ENCODE data around the gene LIPC.

The LIPC gene

GRCh38 chr15:58405865-58406264 lies 25.9 kb upstream of the LIPC start:
- DNase-seq, result no peak

DNA sequence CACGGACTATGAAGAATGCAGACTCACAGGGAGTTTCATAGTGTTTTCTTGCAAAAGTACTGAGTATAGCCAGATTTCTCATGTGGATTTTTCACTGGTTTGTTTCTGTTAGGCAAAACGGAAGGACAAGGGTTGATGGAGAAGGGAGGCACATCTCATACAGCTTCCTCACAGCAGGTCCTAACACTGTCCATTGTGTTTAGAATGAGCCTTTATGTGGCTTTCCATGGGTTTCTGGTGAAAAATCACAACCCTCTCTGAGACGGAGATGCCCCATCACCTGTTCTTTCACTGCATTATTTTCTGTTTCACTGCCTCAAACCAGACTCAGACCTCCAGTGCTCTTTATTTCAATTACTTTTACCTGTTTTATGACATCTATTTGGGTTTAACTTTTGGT lies 25.0 kb upstream of the LIPC start:
- DNase-seq, result no peak

GRCh38 chr15:58407236-58407775 lies 24.5 kb upstream of the LIPC start:
- DNase-seq, result peak in 43 of 56 donors; percentile 3 to 83 (median 56)

- no peak for DNase-seq
These were observed 24.0 kb upstream of the LIPC start for GRCh38 chr15:58407778-58408177.

DNA sequence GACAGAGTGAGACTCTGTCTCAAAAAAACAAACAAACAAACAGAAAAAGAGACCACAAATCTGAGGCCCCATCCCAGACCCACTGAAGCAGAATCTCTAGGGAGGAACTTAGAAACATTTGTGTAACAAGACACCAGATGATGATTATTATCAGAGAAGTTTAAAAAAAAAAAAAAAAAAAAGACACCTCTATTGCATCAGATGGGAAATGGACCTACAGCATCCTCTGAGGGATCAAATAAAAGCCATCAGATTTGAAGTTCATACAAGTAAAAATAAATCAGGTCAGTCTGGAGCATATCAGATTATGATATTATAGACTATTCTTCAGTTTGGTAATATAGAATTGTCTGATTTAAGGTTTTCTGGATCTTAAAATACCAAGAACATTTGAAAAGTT lies 21.9 kb upstream of the LIPC start:
- no peak for DNase-seq

DNA sequence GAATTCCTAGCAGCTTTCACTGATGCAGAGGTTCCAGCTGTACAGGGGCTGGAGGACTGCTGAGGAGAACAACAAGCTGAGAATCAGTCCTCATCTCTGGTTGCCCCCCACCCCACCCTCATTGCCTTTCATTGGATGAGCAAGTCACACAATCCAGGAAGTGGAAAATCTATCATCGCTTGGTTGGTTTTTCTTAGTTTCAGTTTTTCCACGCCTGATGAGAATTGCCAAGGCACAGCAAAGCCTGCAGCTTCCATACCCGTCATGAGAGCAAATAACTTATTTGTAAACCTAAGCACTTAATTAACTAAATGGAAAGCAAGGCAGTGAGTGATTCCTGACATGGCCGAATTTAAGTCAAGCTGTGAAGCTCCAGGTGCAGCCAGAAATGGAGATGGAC lies 21.4 kb upstream of the LIPC start:
- peak in 2 of 56 donors; percentile 1 to 9 for DNase-seq

GRCh38 chr15:58413253-58413652 lies 18.5 kb upstream of the LIPC start:
- DNase-seq, result no peak

DNA sequence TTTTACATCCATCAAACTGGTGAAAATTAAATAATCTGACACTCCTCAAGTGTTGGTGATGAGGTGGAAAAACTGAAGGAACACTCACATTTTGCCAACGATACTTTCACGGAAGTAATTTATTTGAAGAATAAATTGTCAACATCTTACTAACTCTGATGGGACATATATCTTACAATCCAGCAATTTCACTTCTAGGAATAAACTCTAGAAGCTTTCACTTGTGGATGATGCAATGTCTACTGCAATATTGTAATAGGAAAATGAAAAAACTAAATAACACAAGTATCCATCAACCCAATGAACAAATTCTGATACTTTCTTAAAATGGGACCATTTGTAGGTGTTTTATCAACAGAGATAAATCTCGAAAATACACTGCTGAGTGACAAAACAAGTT lies 16.2 kb upstream of the LIPC start:
- DNase-seq, result no peak

DNA sequence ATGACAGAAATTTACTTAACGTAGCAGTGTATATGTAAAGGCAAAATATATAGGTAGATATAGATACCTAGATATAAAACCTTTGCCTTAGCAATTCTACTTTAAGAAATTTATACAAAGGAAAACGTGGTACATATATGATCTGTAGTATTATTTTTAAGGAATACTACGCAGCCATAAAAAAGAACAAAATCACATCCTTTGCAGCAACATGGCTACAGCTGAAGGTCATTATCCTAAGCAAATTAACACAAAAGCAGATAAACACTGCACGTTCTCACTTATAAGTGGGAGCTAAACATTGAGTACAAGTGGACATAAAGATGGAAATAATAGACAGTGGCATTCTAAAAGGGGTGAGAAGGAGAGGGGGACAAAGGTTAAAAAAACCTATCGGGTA lies 14.8 kb upstream of the LIPC start:
- DNase-seq, result no peak

DNA sequence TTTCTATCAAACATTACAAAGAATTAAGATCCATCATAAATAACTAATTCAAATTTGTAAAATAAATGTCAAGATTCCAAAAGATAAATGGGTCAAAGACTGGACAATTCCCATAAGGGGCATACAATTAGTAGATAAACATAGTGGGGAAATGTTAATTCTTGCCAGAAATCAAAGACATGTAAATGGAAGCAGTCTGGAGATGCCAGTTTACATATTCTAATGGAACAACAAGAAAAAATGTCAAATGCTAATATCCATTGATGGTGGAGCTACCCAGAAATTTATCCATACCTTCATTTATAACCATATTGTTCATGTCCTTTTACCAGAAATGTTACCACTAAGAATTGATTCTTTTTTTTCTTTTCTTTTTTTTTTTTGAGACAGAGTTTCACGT lies 13.7 kb upstream of the LIPC start:
- DNase-seq, result no peak

DNA sequence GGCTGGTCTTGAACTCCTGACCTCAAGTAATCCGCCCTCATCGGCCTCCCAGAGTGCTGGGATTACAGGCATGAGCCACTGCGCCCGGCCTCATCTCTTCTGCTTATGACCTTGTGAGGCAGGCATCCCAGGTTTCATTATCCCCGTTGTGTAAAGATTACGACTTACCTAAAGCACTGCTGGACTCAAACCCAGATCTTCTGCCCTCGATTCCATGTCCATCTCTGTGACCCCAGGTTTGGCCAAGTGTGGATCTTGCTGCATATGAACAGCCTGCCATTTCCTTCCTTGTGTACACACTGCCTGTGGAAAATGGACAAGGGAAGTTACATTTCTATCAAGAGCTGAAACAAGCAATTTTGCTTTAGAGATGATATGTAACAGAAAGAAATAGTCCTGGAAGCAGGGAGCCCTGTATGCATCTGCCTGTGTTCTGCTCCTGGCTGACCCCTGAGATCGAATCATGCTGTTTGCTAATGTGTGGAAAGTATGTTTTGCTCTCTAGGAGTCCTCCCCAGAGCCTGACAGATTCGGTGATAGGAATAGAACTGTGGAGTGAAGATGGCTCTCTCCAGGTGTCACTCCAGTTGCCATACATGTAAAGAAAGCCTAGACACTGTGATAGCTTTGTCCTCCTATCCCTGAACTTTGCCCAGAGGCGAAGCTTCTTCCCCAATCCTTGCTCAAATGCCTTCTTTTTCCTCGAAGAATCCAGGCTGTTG lies 11.8 kb upstream of the LIPC start:
- no peak for DNase-seq

DNA sequence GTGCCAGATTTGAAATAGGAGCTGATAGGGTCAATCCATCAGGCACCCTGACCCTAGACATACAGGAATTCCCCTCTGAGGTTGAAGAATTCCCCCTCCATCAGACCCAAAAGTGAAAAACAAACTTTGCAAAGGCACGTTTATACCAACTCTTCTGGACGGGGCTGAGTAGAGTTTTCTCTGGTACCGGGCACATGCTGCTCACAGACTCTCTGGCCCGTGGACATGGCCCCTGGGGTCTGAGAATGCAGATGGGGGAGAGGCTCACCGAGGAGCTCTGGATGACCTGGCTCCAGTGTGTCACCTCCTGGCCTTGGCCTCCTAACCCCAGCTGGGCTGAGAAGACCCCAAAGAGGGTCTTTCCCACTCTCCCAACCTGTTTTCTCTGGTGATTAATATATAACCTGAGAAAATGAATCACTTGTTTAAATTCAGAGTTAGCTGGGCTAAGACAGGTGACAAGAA lies 11.2 kb upstream of the LIPC start:
- no peak for DNase-seq

DNA sequence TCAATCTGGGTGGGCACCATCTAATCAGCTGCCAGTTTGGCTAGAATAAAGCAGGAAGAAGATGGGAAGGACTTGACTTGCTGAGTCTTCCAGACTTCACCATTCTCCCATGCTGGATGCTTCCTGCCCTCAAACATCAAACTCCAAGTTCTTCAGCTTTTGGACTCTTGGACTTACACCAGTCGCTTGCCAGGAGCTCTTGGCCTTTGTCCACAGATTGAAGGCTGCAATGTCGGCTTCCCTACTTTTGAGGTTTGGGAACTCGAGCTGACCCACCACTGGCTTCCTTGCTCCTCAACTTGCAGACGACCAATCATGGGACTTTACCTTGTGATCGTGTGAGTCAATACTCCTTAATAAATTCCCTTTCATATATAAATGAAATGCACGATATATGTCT lies 8.6 kb upstream of the LIPC start:
- no peak for DNase-seq

GRCh38 chr15:58423831-58424608 lies 7.8 kb upstream of the LIPC start:
- DNase-seq, result no peak

GRCh38 chr15:58424722-58425121 lies 7.1 kb upstream of the LIPC start:
- DNase-seq, result no peak

DNA sequence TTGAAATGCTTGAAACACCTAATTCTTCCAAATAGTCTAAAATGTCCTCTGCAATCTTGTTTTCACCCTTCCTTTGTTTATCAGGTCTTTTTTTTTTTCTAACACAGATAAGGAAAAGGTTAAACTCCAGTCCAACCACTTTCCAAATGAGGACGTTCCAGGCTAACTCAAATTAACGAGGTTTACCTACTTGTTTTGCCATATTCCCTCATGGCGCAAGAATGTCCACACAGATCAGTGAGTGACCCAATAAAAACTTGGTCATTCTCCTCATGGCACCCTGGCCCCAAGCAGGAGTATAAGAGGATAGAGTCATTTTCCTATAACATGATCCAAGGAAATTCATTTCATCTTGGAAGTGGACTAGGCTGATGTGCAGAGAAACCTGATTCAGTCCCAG lies 6.6 kb upstream of the LIPC start:
- DNase-seq, result no peak

DNA sequence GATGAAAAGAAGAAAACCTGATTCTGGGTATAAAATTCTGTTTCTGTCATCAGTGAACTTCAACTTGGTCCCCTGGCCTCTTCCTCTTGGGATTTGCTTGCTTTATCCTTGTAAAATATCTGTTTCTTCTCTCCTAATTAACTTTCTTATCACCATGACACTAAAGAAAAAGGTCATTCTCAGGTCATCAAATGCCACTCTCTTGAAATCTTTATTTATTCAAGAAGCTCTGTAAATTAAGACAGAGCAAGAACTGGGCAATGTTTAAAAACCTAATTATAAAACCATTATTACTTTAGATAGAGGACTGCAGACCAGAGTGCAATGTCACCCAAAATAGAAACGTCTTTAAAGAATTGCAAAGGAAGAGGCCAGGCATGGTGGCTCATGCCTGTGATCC lies 6.0 kb upstream of the LIPC start:
- no peak for DNase-seq

DNA sequence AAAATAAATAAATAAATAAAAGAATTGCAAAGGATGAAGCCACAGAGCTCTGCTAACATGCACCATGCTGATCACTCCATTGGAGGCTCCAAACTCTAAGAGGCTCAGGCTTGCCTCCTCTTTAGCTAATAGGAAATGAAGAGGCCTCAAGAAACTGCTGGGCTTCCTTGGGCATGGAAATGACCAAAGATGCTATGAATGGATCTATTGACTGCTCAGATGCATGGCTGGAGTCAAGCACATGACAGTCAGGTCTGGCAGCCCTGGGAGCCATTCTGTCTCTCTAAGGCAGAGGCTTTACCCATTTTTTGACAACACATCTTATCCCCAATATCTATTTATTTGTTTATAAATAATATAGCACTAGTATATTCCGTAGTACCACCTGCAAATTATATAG lies 5.3 kb upstream of the LIPC start:
- DNase-seq, result no peak

DNA sequence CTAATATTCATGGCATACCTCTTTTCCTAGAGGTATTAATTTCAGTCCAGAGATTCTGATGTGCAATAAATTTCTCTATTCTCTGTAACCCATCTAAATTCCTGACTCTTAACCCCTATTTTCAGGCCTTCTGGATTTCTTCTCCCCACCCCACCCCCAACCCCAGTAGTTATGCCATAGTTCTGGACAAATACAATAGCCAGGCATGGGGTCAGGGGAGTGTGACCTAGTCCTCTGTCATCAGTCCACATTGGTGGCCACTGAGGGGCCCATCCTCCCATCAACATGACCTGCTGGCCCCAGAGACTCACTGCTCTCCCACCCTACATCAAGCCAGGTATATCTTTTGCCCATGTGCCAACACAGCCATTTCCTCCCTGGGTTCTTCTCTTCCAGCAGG lies 3.8 kb upstream of the LIPC start:
- no peak for DNase-seq

DNA sequence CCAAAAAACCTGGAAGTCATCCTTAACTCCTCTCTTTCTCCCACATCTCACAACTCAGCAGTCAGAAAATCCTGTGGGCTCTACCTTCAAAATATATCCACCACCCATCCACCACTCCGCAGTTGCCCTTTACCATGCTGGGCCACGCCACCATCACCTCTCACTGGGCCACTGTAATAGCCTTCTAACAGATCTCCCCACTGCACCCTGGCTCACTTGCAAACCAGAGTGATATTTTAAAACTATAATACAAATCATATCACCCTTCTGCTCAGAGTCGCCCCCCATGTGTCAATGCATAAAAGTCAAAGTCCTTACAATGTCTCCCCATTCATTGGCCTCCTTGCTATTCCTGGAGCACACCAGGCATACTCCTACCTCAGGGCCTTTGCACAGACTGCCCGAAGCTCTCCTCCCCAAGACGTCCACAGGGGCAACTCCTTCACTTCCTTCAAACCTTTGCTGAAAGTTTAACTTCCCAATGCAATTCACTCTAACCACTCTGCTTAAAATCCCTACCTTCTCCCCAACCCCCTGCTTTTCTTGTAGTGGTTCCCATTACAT lies 1.5 kb upstream of the LIPC start:
- DNase-seq, result no peak

DNA sequence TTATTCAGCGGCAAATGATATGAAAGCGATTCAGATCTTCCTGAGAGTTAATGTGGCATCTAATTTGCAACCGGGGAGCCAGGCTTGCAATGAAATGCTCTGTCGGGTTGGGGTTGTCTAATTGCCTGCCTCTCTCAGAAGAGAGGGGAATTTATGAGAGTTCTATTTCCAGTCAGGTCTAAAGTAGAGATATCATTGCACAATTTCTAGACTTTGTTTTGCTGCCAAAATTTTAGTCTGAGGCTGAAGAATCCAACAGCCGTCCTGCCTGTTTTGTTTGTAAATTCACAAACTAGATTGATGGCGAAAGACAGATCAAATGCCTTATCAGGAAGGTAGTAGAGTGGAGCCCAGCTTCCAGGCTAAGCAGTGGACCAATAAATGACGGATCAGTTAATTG lies 610 bp downstream of the LIPC start:
- no peak for DNase-seq

DNA sequence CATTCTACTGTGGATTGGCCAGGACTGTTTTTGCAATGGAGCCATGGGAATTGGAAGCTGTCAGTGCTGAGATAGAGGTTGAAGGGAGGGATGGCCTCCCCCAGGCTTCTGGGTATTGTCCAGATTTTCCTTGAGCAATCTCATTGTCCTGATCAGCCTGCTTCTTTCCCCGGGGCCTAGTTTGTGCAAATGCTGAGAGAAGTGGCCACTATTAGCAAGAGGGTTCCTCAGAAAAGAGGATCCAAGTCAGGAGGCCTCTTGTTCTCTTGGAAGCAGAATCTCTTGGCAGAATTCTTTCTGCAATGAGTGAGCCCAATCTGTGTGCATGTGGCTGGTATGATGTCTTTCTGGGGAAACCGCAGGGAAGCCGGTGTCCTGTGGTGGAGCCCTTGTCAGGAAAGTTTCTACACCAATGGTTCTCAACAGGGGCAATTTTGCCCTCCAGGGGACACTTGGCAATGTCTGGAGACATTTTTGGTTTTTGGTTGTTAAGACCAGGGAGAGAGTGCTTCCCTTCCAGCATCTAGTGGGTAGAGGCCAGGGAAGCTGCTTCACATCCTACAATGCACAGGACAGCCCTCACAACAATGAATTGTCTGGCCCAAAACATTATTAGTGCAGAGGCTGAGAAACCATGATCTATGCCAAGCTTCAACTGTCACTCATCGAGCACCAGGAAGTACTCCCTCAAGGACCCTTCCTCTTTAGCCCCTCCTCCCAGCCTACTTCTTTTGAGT lies 2.0 kb downstream of the LIPC start:
- peak in 8 of 56 donors; percentile 4 to 22 (median 16) for DNase-seq
